Central memory CD8-positive, alpha-beta T cell (primary cell): ENCODE results near the gene GTF3C6.
"Not testable (repeated sequence)": the region's sequence is repeated elsewhere in the genome, so short reads cannot be mapped to it uniquely, and the experiment has no call there.

ENCODE experiments used
- ATAC-seq: fragments of 150-1000 bp; cut with Tn5 transposase; replicated peaks from 2 replicates; pipeline ENCODE4 v1.10.0; 2022; ENCODE audit warnings: mild to moderate bottlenecking, moderate FRiP score, moderate number of reproducible peaks; ENCODE audit not compliant: poor library complexity, severe bottlenecking; ENCODE audit errors: extremely low read depth
- DNase-seq, 2 donors: peaks; one replicate each; pipeline ENCODE4 v3.0.0; 2021; ENCODE audit warnings: low spot score in 2 of 2
- H3K27ac Mint-ChIP-seq: one replicate; pipeline ENCODE4 v1.8.0; 2022; ENCODE audit warnings: low read depth, mild to moderate bottlenecking, moderate library complexity, mixed read lengths
- H3K27me3 Mint-ChIP-seq: one replicate; pipeline ENCODE4 v1.8.0; 2022; ENCODE audit warnings: mixed read lengths
- H3K36me3 Mint-ChIP-seq: one replicate; pipeline ENCODE4 v1.8.0; 2022; ENCODE audit warnings: mild to moderate bottlenecking, moderate library complexity, mixed read lengths; ENCODE audit not compliant: insufficient read depth
- H3K4me1 Mint-ChIP-seq: one replicate; pipeline ENCODE4 v1.8.0; 2022; ENCODE audit warnings: mixed read lengths
- H3K4me3 Mint-ChIP-seq: one replicate; pipeline ENCODE4 v1.8.0; 2022; ENCODE audit warnings: mild to moderate bottlenecking, moderate library complexity, mixed read lengths
- H3K9me3 Mint-ChIP-seq: one replicate; pipeline ENCODE4 v1.8.0; 2022; ENCODE audit warnings: mixed read lengths

The GTF3C6 gene

GRCh38 chr6:110951986-110952794 lies 6.3 kb upstream of the GTF3C6 start:
- ATAC-seq: no peak
- no peaks in the 10 kb centered on the region for H3K36me3 Mint-ChIP-seq
- H3K27me3 Mint-ChIP-seq: peaks cover 16% of the 10 kb centered on the region
- H3K4me3 Mint-ChIP-seq: no peak overlapping the region
- no peak overlapping the region for H3K27ac Mint-ChIP-seq
- H3K4me1 Mint-ChIP-seq: no peaks in the 10 kb centered on the region
- no peaks in the 10 kb centered on the region for H3K9me3 Mint-ChIP-seq
- DNase-seq: no peak

DNA sequence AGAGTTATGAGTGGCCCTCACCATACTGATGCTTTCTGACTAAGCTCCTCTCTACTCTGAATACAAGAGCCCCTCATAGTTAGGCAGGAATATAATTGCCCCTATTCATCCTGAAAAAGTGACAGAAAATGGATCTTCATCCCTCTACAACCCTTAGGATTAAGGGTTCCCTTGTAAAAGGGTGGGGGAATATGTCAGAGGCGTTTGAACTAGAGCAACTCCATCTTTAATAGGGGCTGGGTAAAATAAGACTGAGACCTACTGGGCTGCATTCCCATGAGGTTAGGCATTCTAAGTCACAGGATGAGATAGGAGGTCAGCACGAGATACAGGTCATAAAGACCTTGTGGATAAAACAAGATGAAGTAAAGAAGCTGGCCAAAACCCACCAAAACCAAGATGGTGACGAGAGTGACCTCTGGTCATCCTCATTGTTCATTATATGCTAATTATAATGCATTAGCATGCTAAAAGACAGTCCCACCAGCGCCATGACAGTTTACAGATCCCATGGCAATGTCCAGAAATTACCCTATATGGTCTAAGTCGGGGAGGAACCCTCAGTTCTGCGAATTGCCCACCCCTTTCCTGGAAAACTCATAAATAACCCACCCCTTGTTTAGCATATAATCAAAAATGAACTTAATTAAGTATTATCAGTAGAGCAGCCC lies 4.7 kb upstream of the GTF3C6 start:
- peaks cover 16% of the 10 kb centered on the region for H3K27me3 Mint-ChIP-seq

GRCh38 chr6:110960014-110960390 lies 1.5 kb downstream of the GTF3C6 start:
- H3K9me3 Mint-ChIP-seq: no peaks in the 10 kb centered on the region

More for the DNA sequence above, 4.7 kb upstream of the GTF3C6 start:
- peaks cover 10% of the 10 kb centered on the region for H3K4me1 Mint-ChIP-seq
- H3K27ac Mint-ChIP-seq: no peak overlapping the region
- H3K4me3 Mint-ChIP-seq: no peak overlapping the region
- DNase-seq (no peak), ATAC-seq (no peak)
- no peaks in the 10 kb centered on the region for H3K9me3 Mint-ChIP-seq
- H3K36me3 Mint-ChIP-seq: peaks cover 2% of the 10 kb centered on the region

GRCh38 chr6:110962636-110963035 lies 4.1 kb downstream of the GTF3C6 start:
- H3K27me3 Mint-ChIP-seq, DNase-seq, ATAC-seq, H3K27ac Mint-ChIP-seq, H3K9me3 Mint-ChIP-seq, H3K4me3 Mint-ChIP-seq: not testable (repeated sequence)
- Mint-ChIP-seq H3K4me1 (peaks cover 16% of the 10 kb centered on the region), H3K36me3 (peaks cover 62% of the 10 kb centered on the region)

More at GRCh38 chr6:110960014-110960390, 1.5 kb downstream of the GTF3C6 start:
- Mint-ChIP-seq H3K27me3 (no peaks in the 10 kb centered on the region), H3K4me3 (no peak overlapping the region), H3K36me3 (peaks cover 40% of the 10 kb centered on the region), H3K27ac (peak overlapping the region; percentile 16), H3K4me1 (peaks cover 16% of the 10 kb centered on the region)
- ATAC-seq (no peak), DNase-seq (no peak)

DNA sequence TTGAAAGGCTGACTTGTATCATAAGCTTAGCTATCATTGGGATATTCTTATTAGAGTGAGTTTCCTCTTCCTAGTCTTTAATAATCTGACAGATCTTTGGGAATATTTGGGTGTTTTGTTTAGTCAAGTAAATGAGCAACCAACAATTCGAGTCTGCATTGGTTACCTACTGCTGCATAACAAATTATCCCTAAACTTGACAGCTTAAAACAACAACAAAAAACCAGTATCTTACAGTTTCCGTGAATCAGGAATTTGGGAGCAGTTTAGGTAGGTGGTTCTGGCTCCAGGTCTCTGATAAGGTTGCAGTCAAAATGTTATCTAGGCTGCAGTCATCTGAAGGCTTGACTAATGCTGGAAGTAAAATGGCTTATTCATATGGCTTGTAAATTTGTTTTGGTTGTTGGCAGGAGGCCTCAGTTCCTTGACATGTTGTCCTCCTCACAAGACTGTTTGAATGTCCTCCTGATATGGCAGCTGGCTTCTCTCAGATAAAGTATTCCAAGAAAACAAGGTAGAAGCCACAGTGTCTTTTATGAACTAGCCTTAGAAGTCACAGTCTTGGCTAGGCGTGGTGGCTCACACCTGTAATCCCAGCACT lies 7.2 kb downstream of the GTF3C6 start:
- no peaks in the 10 kb centered on the region for H3K9me3 Mint-ChIP-seq
- H3K4me3 Mint-ChIP-seq: no peak overlapping the region
- no peaks in the 10 kb centered on the region for H3K4me1 Mint-ChIP-seq
- H3K36me3 Mint-ChIP-seq: peaks cover 62% of the 10 kb centered on the region
- DNase-seq (no peak), ATAC-seq (no peak)
- H3K27ac Mint-ChIP-seq: no peak overlapping the region
- no peaks in the 10 kb centered on the region for H3K27me3 Mint-ChIP-seq

- H3K27me3 Mint-ChIP-seq, H3K4me1 Mint-ChIP-seq, H3K4me3 Mint-ChIP-seq, H3K9me3 Mint-ChIP-seq, H3K27ac Mint-ChIP-seq, DNase-seq, ATAC-seq: not testable (repeated sequence)
- H3K36me3 Mint-ChIP-seq: peaks cover 39% of the 10 kb centered on the region
Observed at GRCh38 chr6:110968661-110969060, 10.2 kb downstream of the GTF3C6 start.

GRCh38 chr6:110971468-110971867 lies 13.0 kb downstream of the GTF3C6 start:
- DNase-seq (no peak), ATAC-seq (no peak)
- Mint-ChIP-seq H3K4me3 (no peak overlapping the region), H3K27ac (no peak overlapping the region), H3K9me3 (no peaks in the 10 kb centered on the region), H3K36me3 (peaks cover 20% of the 10 kb centered on the region), H3K4me1 (no peaks in the 10 kb centered on the region), H3K27me3 (no peaks in the 10 kb centered on the region)

DNA sequence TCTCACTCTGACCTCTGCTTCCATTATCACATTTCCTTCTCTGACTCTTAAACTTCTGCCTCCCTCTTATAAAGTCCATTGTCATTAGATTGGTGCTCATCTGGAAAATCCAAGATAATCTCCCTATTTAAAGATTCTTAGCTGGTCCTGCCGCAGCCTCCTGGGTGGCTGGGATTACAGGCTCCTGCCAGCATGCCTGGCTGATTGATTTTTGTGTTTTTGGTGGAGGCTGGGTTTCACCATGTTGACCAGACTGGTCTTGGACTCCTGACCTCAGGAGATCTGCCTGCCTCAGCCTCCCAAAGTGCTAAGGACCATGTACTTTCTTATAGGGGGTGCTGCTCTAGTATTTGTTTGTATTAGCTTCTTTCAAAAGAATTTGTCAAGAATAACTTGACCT lies 18.1 kb downstream of the GTF3C6 start:
- Mint-ChIP-seq H3K9me3 (no peaks in the 10 kb centered on the region), H3K4me1 (peaks cover 26% of the 10 kb centered on the region), H3K4me3 (no peak overlapping the region), H3K36me3 (peaks cover 7% of the 10 kb centered on the region), H3K27me3 (no peaks in the 10 kb centered on the region), H3K27ac (no peak overlapping the region)
- ATAC-seq: no peak
- DNase-seq: no peak

GRCh38 chr6:110979565-110980101 lies 21.1 kb downstream of the GTF3C6 start:
- Mint-ChIP-seq H3K4me1 (peaks cover 47% of the 10 kb centered on the region), H3K27ac (peak overlapping the region; percentile 96), H3K36me3 (peaks cover 20% of the 10 kb centered on the region), H3K4me3 (peak overlapping the region; percentile 90), H3K9me3 (no peaks in the 10 kb centered on the region), H3K27me3 (no peaks in the 10 kb centered on the region)
- DNase-seq: peak in 1 of 2 donors; percentile 23
- ATAC-seq: no peak

DNA sequence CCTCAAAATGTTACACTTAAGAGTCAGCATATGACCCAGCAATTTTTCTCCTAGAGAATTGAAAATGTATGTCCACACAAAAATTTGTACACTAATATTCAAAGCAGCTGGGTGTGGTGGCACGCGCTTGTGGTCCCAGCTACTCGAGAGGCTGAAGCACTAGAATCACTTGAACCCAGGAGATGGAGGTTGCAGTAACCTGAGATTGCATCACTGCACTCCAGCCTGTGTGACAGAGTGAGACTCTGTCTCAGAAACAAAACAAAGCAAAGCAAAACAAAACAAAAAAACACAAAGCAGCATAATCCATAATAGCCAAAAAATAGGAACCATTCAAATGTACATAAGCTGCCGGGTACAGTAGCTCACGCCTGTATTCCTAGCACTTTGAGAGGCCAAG lies 21.7 kb downstream of the GTF3C6 start:
- Mint-ChIP-seq H3K36me3 (peaks cover 20% of the 10 kb centered on the region), H3K27ac (peak overlapping the region; percentile 96), H3K4me1 (peaks cover 47% of the 10 kb centered on the region), H3K9me3 (no peaks in the 10 kb centered on the region), H3K4me3 (peak overlapping the region; percentile 90), H3K27me3 (no peaks in the 10 kb centered on the region)
- ATAC-seq: no peak
- DNase-seq: no peak

- Mint-ChIP-seq H3K4me1 (peaks cover 47% of the 10 kb centered on the region), H3K27me3 (no peaks in the 10 kb centered on the region), H3K9me3 (no peaks in the 10 kb centered on the region), H3K4me3 (peak overlapping the region; percentile 90), H3K36me3 (peaks cover 20% of the 10 kb centered on the region), H3K27ac (peak overlapping the region; percentile 96)
- DNase-seq (no peak), ATAC-seq (no peak)
Observed at GRCh38 chr6:110980648-110981047, 22.1 kb downstream of the GTF3C6 start.

DNA sequence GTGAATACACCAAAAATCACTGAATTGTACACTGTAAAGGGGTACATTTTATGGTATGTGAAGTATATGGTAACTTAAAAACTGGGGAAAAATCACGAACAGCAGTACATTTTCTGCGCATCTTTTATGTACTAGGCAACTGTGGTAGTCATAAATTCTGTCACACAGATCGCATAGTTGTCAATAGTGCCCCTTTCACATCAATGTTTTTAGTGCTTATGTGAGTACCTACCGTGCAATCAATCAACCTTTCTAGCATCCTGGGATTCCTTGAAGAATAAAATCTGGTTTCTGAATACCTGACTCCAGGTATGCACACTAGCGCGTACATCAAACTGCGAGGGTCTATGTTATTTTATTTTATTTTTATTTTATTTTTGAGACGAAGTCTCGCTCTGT lies 22.7 kb downstream of the GTF3C6 start:
- Mint-ChIP-seq H3K27ac (peak overlapping the region; percentile 96), H3K4me1 (peaks cover 53% of the 10 kb centered on the region), H3K4me3 (peak overlapping the region; percentile 90), H3K36me3 (peaks cover 25% of the 10 kb centered on the region), H3K9me3 (no peaks in the 10 kb centered on the region), H3K27me3 (no peaks in the 10 kb centered on the region)
- no peak for ATAC-seq
- no peak for DNase-seq
